Measurements from ENCODE around the gene DEPDC4. TPM values are rescaled to one million over a fixed set of nuclear protein-coding genes. Genes with fewer than 3 reads are reported as not detected.

DEPDC4 gene
- 5.1 TPM for total RNA-seq

DNA sequence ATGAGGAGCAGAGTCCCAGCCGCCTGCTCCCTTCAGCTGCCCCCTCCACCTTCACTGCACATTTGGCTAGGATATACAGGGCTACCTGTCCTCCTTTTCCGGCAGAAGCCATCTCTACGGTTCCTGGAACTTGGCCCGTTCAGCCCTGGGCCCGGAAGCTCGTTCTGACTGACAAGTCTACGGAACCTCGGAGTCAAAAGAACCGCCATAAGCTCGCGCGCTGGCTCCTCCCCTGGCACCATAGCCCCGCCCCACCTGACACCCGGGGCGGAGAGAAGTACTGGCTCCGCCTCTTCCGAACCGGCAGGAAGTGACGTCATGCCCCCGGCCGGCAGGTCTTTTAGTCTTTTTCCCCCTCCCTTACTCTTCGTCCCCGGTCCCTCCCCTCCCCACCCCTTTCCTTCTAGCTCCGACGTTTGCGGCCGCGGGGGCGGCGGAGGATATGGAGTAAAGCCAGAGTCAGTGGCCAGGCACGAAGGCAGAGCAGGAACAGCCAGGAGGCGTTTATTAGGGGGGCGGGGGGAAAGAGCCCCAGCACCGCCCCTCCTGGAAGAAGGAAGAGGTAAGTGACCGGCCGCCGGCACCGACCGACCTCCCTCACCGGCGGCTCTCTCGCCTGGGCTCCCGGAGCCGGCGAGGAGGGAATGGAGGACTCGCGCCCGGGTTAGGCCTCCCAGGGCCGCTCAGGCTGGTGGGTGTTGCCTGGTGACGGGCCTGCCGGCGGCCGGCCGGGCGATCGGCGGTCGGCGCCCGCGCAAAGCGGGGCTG is at the start of gene DEPDC4, which contains the start of gene SCYL2:
TSS of gene DEPDC4 (minus strand) at position 245 of the 768 bp plus-strand sequence. CDS start at position 242, 3 bp downstream.
TSS of gene SCYL2 (plus strand) at position 343 of the 768 bp plus-strand sequence. CDS start 15,794 bp downstream, outside the sequence.

DNA sequence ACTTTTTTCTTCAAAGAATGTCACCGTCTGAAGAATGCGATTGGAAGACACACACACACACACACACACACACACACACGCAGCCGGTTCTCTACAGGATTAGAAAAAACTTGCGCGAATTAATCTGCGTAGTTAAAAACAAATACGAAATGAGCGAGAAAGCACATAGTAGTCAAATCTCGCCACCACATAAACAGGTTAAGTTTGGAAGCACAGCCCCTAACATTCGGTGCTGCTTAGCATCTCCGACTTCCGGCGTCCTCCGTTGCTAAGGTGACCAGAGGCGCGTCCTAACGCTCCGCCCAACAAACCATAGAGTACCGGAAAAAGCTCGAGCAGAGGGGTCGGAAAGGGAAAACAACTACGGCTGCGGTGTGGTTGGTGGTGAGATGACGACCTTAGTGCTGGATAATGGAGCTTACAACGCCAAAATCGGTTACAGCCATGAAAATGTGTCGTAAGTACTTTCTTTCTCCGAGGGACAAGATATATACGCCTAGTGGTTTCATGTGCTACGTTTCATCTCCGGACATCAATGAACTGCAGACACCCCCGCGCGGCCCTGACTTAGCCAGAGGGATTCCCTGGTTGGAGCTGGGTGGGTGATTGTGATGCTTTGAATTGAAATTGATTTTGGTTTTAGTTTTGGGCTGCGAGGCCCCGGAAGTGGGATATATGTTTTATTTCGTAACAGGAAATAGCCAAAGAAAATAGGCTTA is 66.3 kb downstream of the DEPDC4 start, which contains the start of gene ACTR6:
TSS of gene ACTR6 (plus strand) at position 353 of the 719 bp plus-strand sequence. CDS start at position 390, 37 bp downstream.

Small RNAs within 50 kb of the gene (small RNA-seq; reads per million reads assigned to genes)
- gene RF00019 (ENCODE audit: low replicate concordance) = not detected

Other genes with a start within 250 kb of the DEPDC4 start
- gene BLTP3B, start 124.2 kb downstream of the DEPDC4 start, total RNA-seq = 36.8 TPM
- gene ACTR6, start 66.3 kb downstream of the DEPDC4 start, total RNA-seq = 23.8 TPM
- gene SCYL2, start 98 bp upstream of the DEPDC4 start, total RNA-seq = 53.7 TPM
- 0.23 TPM for gene SLC17A8, start 90.0 kb upstream of the DEPDC4 start, total RNA-seq
- gene NR1H4, start 206.8 kb upstream of the DEPDC4 start, total RNA-seq = 11.8 TPM

Measured in metanephros (tissue), 2 donors.